Stimulated activated CD4-positive, alpha-beta T cell treated with anti-CD3 and anti-CD28 coated beads, Interleukin-1b, Interleukin-23, amount 100 ng/mL, for 24 hours (primary cell): ENCODE measurements around the gene TBCC.

Experiments
- DNase-seq, 4 experiments: peaks; one replicate each; pipeline ENCODE4 v3.0.0-alpha.2; 2020; ENCODE audit warnings: low read depth in 4 of 4, low spot score in 1 of 4

TBCC gene

DNA sequence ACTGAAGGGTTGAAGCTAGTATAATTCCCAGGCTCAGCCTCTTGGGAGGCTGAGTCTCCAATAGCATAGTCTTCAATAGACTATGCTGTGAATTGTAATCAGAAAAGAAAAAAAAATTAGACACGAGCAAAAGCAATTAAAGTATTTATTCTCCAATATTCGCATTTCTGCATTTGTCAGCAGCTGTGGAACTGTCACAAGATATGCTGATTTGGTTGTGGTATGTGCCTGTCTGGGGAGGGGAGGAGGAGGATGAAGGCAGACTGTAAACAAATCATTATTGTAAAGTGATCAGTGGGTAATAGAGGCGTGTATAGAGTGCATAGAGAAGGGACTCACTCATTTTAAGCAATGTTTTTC lies 25.8 kb upstream of the TBCC start:
- DNase-seq, result no peak

DNA sequence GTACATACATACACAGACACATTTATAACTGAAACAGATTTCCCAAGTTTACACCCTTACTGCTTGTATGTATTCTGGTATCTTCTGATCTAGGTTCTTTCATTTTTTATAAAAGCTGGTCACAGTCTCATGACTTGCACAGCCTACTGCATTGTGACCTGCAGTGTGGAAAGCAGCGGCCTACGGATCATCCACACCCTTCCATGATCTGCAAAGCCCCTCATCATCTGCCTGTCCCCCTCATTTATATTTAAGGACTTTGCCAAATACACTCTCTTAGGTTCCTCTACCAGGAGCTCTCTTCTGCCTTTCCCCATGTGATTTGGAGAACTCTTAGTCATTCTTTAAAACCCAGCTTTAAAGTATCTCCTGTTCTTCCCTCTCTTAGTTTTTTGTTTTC lies 23.9 kb upstream of the TBCC start:
- DNase-seq, result no peak

DNA sequence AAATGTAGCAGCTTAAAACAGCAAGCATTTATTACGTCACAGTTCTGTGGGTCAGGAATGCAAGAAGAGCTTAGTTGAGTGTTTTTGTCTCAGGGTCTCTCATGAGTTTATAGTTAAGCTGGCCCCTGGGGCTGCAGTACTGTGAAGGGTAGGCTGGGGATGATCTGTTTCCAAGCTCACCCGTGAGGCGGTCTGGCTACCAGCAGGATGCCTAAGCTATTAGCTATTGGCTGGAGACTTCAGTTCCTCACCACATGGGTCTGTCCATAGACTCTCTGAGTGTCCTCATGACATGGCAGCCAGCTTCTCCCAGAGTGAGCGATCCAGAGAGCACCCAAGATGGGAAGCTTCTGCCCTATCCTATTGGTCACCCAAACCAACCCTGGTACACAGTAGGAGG lies 23.1 kb upstream of the TBCC start:
- no peak for DNase-seq

DNA sequence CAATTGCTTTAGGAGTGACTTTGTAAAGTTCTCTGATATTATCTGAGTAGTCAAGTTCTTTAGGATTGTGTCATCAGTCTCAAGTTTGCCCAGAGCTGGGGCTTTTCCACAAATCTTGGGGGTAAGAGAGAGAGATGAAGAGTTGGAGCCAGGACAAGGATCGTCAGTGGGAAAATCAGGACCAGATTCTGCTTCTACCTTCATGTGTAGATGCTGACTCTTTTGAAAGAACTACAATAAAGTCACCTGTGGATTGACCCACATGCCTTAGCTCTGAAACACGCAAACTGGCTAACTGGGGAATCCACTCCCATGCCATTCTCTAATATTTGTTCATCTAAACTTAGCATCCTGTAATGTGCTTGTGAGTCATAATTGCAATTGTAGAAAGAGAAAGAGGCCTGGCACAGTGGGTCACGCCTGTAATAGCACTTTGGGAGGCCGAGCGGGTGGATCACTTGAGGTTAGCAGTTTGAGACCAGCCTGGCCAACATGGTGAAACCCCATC lies 20.3 kb upstream of the TBCC start:
- no peak for DNase-seq

DNA sequence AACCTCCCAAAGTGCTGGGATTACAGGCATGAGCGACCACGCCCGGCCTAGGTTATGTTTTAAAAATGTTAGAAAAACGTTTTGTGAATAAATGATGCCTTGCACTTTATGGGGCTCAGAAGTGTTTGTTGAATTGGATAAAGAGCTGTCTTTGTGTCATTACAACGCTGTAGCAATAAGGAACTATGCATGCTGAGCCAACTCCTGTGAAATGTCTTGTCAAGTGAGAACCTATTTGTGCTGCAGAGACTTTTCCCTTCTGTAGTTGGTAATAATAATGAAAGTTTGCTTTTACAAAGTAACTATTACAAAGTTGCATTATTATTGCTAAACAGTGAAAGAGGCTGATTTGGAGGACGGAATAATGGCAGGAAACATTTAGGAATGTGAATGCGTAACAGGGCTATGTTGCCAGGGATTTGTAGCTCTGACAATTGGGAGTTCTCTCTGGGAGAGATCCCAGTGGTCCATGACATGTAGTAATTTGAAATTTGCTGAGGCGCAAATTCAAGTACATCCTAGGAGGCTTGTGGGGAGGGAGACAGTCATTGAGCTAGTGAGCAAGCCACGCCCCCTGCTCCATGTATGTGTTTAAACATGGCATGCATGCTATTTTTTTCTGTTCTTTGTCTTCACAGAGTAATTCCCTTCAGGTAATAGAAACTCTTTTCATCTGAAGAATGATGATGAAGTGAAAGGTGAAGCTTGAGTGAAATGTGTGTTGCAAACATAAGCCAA lies 19.2 kb upstream of the TBCC start:
- no peak for DNase-seq

DNA sequence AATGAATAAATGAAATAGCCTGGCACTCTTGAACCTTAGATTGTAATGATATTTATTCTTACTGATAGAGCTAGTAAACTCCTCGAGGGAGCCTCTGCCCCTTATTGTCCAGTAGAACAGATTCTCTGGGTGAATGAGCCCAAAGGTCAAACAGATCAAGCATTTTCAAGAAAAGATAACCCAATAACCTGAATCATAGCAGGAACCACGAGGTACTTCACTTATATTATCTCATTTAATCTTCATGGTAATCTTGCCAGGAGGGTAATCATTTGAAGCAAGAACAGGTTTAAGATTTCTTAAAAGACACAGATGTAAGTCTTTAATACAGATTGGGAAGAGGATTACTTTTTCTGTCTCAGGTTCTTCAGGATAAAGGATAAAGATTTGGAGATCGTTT lies 17.0 kb upstream of the TBCC start:
- no peak for DNase-seq

DNA sequence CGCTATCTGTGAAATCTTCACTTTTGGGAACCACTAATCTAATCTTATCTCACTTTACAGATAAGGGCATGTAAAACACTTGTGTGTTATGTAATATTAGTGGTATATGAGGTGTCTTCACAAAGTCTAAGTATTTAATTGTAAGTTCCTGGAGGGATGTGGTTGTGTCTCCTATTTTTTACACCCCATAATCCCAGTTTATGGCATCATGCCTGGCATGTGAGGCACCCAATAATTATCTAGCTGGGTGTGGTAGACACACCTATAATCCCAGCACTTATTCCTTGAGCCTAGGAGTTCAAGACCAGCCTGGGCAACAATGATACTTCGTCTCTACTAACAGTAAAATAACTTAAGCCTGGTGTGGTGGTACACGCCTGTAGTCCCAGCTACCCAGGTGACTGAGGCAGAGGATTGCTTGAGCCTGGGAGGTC lies 16.5 kb upstream of the TBCC start:
- DNase-seq, result no peak

DNA sequence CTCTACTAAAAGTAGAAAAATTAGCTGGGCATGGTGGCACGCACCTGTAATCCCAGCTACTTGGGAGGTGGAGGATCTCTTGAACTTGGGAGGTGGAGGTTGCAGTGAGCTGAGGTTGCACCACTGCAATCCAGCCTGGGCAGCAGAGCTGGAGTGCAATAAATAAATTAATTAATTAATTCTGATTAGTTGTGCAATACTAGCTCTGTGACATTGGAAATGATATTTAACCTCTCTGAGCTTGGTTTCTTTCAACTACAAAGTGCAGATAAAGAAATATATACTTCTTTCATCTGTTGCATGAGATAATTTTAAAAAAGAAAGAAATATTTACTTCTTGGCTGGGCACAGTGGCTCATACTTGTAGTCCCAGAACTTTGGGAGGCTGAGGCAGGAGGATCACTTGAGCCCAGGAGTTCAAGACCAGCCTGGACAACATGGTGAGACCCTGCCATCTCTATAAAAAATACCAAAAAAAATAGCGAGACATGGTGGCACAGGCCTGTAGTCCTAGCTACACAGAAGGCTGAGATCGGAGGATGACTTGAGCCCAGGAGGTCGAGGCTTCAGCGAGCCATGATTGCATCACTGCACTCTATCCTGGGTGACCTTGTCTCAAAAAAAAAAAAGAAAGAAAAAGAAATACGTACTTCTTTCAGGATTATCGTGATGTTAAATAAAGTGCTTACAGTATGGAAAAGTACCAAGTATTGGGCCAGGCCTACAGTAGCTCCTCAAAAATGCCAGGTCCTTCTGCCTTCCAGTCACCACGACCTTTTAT lies 15.6 kb upstream of the TBCC start:
- DNase-seq, result no peak

DNA sequence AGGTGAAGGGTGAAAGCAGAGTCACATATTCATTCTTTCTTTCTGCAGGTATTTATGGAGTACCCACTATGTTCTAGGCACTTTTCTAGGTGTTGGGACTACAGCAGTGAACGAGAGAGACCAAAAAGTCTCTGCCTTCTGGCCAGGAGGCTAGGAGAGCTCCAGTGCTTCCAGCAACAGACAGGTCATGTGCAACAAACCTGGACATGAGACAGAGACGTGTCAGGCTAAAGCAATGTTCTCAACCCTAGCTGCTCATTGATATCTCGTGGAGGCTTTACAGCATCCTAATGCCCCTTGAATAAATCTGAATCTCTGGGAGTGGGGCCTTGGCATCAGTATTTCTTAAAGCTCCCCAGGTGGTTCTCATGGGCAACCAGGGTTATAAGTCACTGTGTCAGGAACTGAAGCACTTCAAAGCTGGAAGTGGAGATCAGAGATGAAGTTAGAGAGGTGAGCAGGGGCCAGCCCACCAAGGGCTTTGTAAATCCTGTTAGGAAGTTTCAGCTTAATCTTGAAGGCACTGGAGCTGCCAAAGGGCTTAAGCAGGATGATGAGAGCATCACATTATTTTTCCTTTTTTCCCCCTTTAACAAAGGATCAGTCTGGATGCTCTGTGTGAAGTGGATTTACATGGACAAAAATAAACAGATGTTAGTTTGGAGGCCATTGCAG lies 13.0 kb upstream of the TBCC start:
- DNase-seq, result no peak

DNA sequence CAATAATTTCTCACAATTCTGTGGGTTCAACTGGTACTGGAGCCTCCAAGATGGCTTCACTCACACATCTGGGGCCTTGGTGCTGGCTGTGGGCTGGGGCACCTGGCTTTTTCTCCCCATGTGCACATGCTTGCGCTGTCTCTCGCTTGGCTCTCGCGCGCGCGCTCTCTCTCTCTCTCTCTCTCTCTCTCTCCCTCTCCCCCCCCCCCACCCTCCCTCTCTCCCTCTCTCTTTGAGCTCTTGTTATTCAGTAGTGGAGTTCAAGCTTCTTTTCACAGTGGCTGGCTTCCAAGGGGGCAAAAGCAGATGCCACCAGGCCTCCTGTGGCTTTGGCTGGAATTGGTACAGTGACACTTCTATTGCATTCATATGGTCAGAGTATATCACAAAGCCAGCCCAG lies 10.8 kb upstream of the TBCC start:
- no peak for DNase-seq

DNA sequence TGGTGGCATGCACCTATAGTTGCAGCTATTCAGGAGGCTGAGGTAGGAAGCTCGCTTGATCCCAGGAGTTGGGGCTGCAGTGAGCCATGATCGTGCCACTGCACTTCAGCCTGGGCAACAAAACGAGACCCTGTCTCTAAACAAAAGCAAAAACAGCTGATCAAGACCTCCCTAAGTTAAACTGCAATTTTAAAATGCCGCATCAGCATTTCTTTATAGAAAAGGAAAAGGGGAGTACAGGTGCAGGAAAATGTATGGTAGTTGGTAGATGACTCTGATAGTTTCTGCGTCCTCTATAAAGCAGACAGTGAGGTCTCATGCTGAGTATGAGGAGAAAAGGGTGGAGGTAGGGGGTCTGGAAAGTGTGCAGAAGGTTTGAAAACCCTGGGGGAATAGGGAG lies 8.9 kb upstream of the TBCC start:
- DNase-seq, result no peak

DNA sequence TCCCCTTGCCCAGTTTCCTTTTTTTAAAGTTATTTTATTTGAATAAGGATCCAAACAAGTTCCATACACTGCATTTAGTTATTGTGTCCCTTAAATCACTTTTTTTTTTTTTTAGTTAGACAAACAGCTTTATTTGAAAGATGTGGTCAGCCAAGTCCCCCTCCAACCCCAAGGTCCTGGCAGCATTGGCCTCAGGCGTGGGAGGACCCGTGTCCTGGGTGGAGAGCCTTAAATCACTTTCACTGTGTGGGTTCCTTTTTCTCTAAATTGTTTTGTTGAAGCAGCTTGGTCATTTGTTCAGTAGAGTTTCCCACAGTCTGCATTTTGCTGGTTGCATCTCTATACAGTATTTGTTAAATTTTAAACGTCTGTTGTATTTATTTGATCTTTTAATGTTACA lies 5.2 kb upstream of the TBCC start:
- DNase-seq, result no peak

DNA sequence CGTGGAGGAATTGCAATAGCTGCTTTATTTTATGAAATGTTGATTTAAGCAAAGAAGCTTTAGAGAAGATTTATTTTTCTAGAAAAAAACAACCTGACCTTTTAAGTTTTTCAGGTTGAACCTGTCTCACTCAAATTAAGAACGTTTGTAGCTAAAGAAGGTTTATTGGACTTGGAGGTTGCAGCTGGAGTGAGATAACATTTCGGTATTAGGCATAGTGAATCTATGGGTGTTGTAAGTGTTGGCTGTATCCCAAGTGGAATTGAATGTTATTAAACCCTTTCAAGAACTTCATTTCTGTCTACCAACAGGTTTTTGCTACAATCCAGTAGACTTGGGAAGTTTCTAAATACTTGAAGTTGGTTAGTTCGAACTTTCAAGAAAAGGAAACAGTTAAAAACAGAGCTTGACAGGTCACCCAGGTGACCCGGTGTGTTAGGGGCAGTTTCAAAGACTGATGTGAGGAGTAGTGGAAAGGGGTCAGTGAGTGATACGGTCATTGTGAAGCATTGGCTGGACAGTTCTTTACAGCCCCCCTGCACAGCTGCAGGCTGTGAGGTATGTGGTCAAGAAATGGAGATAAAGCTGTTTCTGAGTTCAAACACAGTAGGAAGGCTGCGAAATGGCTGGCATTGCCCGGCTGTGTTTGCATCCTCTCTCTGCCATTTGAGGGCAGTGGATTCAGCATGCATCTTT lies 2.4 kb upstream of the TBCC start:
- DNase-seq, result no peak

DNA sequence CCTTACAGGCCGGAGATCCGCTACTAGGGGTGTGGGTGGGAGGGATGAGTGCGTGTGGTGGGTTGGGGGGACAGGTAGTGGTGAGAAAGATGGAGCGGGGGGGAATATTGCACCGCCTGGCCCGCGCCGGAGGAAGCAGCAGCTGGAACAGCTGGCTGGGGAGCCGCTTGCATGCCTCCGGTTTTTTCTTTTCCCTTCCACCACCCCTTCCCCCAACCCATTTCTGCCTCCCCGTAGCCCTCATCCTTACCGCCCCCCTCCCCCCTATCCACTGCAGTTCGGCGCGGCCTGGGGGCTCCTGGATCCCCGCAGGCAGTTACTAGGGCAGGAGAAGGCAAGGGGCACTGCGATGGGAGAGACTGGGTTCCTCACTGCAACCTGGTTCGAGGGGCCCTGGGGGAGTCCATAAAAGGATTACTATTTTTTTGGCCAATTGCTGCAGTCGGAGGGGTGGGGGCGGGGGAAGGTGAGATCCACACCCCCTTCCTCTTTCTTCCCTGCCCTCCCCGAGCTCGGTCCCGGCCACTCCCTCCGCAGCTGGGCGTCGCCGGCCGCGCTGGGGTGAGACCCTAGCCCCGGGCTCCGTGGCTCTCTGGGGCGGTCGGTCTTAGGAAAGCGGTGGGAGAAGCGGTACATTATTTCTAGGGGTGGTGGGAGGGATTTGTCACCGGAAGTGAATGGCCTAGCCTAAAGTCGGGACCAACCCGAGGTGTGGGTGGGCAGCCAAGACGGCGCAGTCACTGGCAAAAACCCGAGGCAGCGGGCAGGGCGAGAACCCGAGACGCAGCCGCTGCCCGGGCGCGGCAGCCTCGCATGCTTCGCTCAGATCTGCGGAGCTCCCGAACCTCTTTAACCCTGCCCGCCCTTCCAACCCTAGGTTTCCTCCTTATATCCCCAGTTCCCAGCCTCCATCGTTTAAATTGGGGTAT lies 824 bp upstream of the TBCC start:
- peak; percentile 52 to 80 (median 66) for DNase-seq

DNA sequence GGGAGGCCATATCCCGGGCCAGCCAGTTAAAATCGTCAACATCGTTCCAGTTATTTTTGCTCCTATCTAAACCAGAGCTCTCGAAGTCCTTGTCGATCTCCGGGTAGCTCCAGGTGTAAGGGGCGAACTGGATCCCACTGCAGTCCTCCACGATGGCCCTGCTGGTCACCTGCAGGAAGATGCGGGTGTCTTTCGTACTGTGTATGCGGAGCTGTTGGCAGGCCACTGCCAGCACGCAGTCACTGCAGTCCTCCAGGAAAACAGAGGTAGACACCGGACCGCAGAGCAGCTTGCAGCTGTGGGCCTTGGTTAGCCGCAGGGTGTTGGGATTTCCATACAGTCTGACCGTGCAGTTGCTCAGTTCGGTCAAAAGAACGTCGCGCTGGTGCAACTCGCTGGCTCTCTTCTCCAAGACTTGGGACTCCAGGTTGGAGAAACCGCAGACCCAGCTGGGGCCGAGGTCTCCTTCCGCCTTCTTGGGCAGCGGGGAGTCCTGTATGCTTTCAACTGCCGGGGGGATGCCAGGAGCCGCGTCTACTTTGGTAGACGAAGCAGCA lies 742 bp downstream of the TBCC start:
- DNase-seq, result peak in 1 of 4 experiments; percentile 15

DNA sequence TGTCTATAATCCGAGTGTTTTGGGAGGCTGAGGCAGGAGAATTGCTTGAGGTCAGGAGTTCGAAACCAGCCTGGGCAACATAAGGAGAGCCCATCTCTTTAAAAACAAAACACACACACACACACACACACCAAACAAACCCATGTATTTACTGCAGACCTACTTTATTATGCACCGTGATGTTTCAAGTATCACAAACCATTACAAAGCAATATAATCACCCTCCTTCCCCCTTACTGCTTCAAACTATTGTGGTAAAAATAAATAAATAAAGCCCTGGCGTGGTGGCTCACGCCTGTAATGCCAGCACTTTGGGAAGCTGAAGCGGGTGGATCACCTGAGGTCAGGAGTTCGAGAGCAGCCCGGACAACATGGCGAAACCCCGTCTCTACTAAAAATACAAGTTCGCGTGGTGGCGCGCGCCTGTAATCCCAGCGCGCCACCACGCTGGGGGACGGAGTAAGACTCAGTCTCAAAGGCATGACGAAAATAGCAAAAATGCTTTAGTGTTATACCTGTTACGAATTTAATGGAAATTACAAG lies 1.5 kb downstream of the TBCC start:
- no peak for DNase-seq

DNA sequence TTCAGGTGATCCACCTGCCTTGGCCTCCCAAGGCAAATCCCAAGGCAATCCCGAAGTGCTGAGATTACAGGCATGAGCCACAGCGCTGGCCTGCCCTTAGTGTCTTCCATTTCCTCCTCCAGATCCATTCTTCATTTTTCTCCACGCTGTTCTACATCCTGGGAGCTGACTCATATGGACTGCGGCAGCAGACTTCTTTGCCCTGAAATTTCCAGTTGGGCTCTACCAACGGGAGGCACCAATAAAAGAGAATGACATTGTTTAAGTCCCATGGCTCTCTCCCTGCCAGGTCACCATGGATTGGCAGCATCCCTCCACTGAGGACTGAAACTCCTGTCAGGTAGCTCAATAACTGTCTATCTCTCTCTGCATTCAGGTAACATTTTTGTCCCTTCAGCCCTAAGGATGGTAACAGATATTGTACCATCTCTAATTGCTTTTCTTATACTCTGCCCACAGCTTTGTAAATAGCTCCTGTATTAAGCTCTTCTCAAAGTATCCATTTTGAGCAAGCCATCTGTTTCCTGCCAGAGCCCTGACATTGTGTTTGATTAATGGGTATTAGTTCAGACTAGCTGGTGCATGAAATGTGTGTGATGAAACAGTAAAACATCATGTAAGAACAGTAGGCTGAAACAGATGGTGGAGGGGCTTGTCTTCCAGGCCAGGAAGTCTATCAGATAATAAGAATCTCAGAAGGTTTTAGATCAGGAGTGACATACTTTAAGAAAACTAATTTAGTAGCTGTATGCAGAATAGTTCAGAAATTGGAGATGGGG lies 3.6 kb downstream of the TBCC start:
- DNase-seq, result no peak

DNA sequence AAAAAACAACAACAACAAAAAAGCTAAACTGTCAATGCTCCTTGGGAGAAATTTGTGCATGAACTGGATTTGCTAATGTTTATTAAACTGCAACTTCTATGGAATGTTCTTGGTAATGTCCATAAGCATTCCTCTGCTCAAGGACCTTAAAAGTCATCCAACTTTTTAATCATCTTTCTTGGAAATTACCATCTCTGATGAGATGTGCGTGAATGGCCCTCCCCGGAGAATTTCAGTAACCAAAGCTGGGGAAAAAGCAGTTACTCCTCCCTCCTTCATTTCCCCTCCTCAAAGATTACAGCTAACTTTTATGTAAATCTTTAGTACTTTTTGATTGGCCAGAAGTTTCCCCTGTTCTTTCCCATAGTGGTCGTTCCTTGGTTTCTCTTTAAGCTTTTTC lies 5.2 kb downstream of the TBCC start:
- no peak for DNase-seq

DNA sequence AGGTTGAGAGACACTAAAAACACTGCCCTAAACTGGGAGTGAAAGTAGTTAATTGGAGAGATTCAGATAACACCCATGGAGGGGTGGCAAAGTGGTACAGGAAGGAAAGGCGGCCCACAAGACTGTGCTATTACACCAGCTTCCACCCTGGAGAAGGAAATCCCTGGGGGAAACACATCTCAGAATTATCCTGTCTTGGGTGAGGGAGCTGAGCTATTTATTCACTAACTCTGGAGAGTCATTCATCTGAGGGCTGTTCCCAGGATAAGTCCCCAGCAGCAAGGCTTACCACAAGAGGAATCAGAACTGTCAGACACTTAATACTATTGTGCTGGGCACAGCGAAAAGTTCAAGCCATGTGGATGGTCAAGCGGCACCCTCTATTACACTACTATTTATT lies 9.9 kb downstream of the TBCC start:
- DNase-seq, result no peak
